HepG2 (cell line): Measurements from ENCODE around the gene LRP5. TPM values are rescaled to one million over a fixed set of nuclear protein-coding genes. Genes with fewer than 3 reads are reported as not detected.

Experiments used
- ATAC-seq: fragments of 200-7000 bp; cut with Tn5 transposase; 3 replicates; pipeline ENCODE4 v1.9.1; 2020; ENCODE audit warnings: mild to moderate bottlenecking, moderate library complexity
- BruUV-seq: library from RNA; stranded (reverse); fragments of 400-500 nt; replicated peaks from 2 replicates; lab custom pipeline; 2021; lab: Mats Ljungman, UMichigan
- CTCF ChIA-PET: fragments of 300-600 bp; formaldehyde crosslinking; extraction: SDS; loops from one replicate; lab custom pipeline; 2021; ENCODE audit warnings: low total read pairs, inconsistent platforms, low intra/inter-chr PET ratio; lab: Yijun Ruan, JAX
- POLR2A ChIA-PET: fragments of 350-600 bp; sonication (Branson Sonifier 250); formaldehyde crosslinking; loops from one replicate; lab custom pipeline; 2020; ENCODE audit warnings: antibody characterized with exemption, inconsistent platforms; lab: Yijun Ruan, JAX
- DNase-seq: peaks from one replicate; pipeline ENCODE4 v3.0.0-alpha.2; 2015; ENCODE audit warnings: low spot score
- FAIRE-seq: peaks from 3 replicates; lab custom pipeline; 2011; peaks lifted over from hg19 to GRCh38; lab: Jason Lieb, UNC
- H2AFZ ChIP-seq: one replicate; pipeline ENCODE4 v1.6.1; 2011; ENCODE audit warnings: low read length, inconsistent platforms
- H3K27ac ChIP-seq: fragments of 300-600 bp; 3 replicates; pipeline ENCODE4 v1.8.0; 2011; ENCODE audit warnings: mixed run types, mild to moderate bottlenecking, mixed read lengths, low read length, inconsistent platforms; ENCODE audit not compliant: insufficient read depth; ENCODE audit errors: extremely low read length
- H3K27me3 ChIP-seq, 2 experiments: fragments of 200-600 bp in 1 of 2; 2 replicates in 1 of 2; 3 replicates in 1 of 2; pipeline versions ENCODE4 v1.6.0 to v1.8.0; 2011; ENCODE audit warnings: low read length in 2 of 2, mild to moderate bottlenecking in 2 of 2, moderate library complexity in 2 of 2, inconsistent platforms in 1 of 2; ENCODE audit not compliant: insufficient read depth in 2 of 2, control insufficient read depth in 1 of 2
- H3K36me3 ChIP-seq, 2 experiments: fragments of 200-600 bp in 1 of 2; replicated peaks in 1 of 2; 2 replicates in 1 of 2; 3 replicates in 1 of 2; pipeline versions ENCODE4 v1.5.1 to v1.8.0; 2011; ENCODE audit warnings: low read length in 2 of 2, inconsistent platforms in 1 of 2; ENCODE audit not compliant: insufficient read depth in 2 of 2, control insufficient read depth in 1 of 2
- H3K4me1 ChIP-seq: 2 replicates; pipeline ENCODE4 v1.5.1; 2012; ENCODE audit warnings: low read length, inconsistent platforms; ENCODE audit not compliant: insufficient read depth
- H3K4me2 ChIP-seq: 2 replicates; pipeline ENCODE4 v1.6.0; 2011; ENCODE audit warnings: low read depth, low read length, inconsistent platforms
- H3K4me3 ChIP-seq, 3 experiments: fragments of 200-600 bp in 1 of 3; sonication (generic), shearing (Covaris generic) in 1 of 3; replicated peaks in 1 of 3; 2 replicates each; pipeline ENCODE4 v1.5.1; 2011 to 2016; ENCODE audit warnings: low read length in 3 of 3, inconsistent platforms in 2 of 3, low read depth in 2 of 3, mild to moderate bottlenecking in 2 of 3, control low read depth in 1 of 3, mixed read lengths in 1 of 3; ENCODE audit not compliant: insufficient read depth in 1 of 3
- H3K79me2 ChIP-seq: one replicate; pipeline ENCODE4 v1.6.1; 2011; ENCODE audit warnings: low read length, inconsistent platforms; ENCODE audit not compliant: insufficient read depth
- H3K9ac ChIP-seq: 2 replicates; pipeline ENCODE4 v1.6.0; 2011; ENCODE audit warnings: mild to moderate bottlenecking, low read depth, low read length, inconsistent platforms; ENCODE audit not compliant: insufficient read depth
- H3K9me3 ChIP-seq: 2 replicates; pipeline ENCODE4 v1.5.1; 2012; ENCODE audit warnings: mild to moderate bottlenecking, low read length
- H4K20me1 ChIP-seq: 2 replicates; pipeline ENCODE4 v1.6.0; 2011; ENCODE audit warnings: inconsistent platforms, mild to moderate bottlenecking, low read length, moderate library complexity; ENCODE audit not compliant: insufficient read depth
- AGO2 ChIP-seq: fragments of 200-400 bp; formaldehyde crosslinking; optimal IDR thresholded peaks from 2 replicates; pipeline ENCODE3; 2017; ENCODE audit warnings: mild to moderate bottlenecking, low read depth, low read length, moderate library complexity
- CREM ChIP-seq, 2 experiments: sonication (generic) in 1 of 2; formaldehyde crosslinking in 1 of 2; IDR thresholded peaks; 2 replicates each; pipeline versions ENCODE4 v1.4.0 to v1.6.1; 2016 to 2020; ENCODE audit warnings: antibody characterized with exemption in 1 of 2, mild to moderate bottlenecking in 1 of 2, missing genetic modification reagents in 1 of 2
- HNF1B ChIP-seq: sonication (generic); formaldehyde crosslinking; IDR thresholded peaks from 2 replicates; pipeline ENCODE4 v1.5.1; 2020; ENCODE audit warnings: mild to moderate bottlenecking, moderate library complexity, missing genetic modification reagents
- KDM2A ChIP-seq: sonication (generic); formaldehyde crosslinking; IDR thresholded peaks from 2 replicates; pipeline ENCODE4 v1.4.0; 2020; ENCODE audit warnings: low read depth, missing genetic modification reagents, borderline replicate concordance
- NONO ChIP-seq, 2 experiments: fragments of 450-650 bp in 1 of 2; sonication (generic) in 1 of 2; formaldehyde crosslinking in 1 of 2; IDR thresholded peaks in 1 of 2; conservative IDR thresholded peaks in 1 of 2; 2 replicates each; pipeline versions ENCODE4 v1.6.1 to v1.8.0; 2017 to 2022; ENCODE audit warnings: mild to moderate bottlenecking in 1 of 2, missing genetic modification reagents in 1 of 2, moderate library complexity in 1 of 2
- POLR2G ChIP-seq: fragments of 200-400 bp; formaldehyde crosslinking; IDR thresholded peaks from 2 replicates; pipeline ENCODE4 v1.6.1; 2018; ENCODE audit warnings: mild to moderate bottlenecking, low read depth, low read length, moderate library complexity
- RBM22 ChIP-seq: fragments of 200-400 bp; formaldehyde crosslinking; optimal IDR thresholded peaks from 2 replicates; pipeline ENCODE3; 2017; ENCODE audit warnings: mild to moderate bottlenecking, low read length, moderate library complexity
- ZBTB38 ChIP-seq: sonication (generic); formaldehyde crosslinking; IDR thresholded peaks from 2 replicates; pipeline ENCODE4 v1.5.1; 2020; ENCODE audit warnings: mild to moderate bottlenecking, missing genetic modification reagents
- ZC3H13 ChIP-seq: sonication (generic); formaldehyde crosslinking; IDR thresholded peaks from 2 replicates; pipeline ENCODE4 v1.8.1; 2023; ENCODE audit warnings: mild to moderate bottlenecking, missing genetic modification reagents, moderate library complexity
- ZMYM3 ChIP-seq: sonication (generic); formaldehyde crosslinking; IDR thresholded peaks from 2 replicates; pipeline ENCODE4 v1.5.1; 2020; ENCODE audit warnings: mild to moderate bottlenecking, missing genetic modification reagents
- ZNF234 ChIP-seq: sonication (generic); formaldehyde crosslinking; conservative IDR thresholded peaks from 2 replicates; pipeline ENCODE4 v1.5.1; 2020; ENCODE audit warnings: mild to moderate bottlenecking, missing genetic modification reagents
- ZNF768 ChIP-seq: sonication (generic); formaldehyde crosslinking; IDR thresholded peaks from 2 replicates; pipeline ENCODE4 v1.4.0; 2020; ENCODE audit warnings: missing genetic modification reagents
- WGBS: methylation state at CpG from one replicate; pipeline ENCODE4 v1.1.6; 2017; ENCODE audit warnings: low lambda C conversion rate; 5-methylcytosine and 5-hydroxymethylcytosine counted together
- in situ Hi-C: cut with HindIII; loops from 2 replicates; pipeline ENCODE4 v1.10.0; 2017; ENCODE audit warnings: low pct_unique_long_range_greater_than_20kb; ENCODE audit not compliant: extremely low pct_ligation_motif_present
- intact Hi-C: fragments of 100-400 bp; cut with micrococcal nuclease; formaldehyde crosslinking; loops from one replicate; pipeline ENCODE4 v1.10.0; 2022; ENCODE audit not compliant: unreplicated experiment
- polyA plus RNA-seq, 8 experiments: library from polyadenylated mRNA; depleted of rRNA in 3 of 8; stranded (reverse) in 7 of 8; unstranded in 1 of 8; fragments of >200 nt; fragmentation: Illumina TruSeq in 4 of 8; extraction: Trizol in 4 of 8; gene quantifications; 2 replicates each; pipeline versions ENCODE4 v1.2.1 to v1.2.3, GENCODE V29; 2011 to 2016; ENCODE audit warnings: low read depth in 4 of 8, missing spikeins in 1 of 8, mixed read lengths in 1 of 8; ENCODE audit not compliant: insufficient read depth in 1 of 8
- total RNA-seq, 5 experiments: library from RNA; depleted of rRNA; stranded (reverse); fragments of >200 nt; fragmentation: Illumina TruSeq; extraction: Trizol; gene quantifications; 2 replicates each; pipeline ENCODE4 v1.2.3, GENCODE V29; 2016; ENCODE audit warnings: low read depth in 1 of 5

The LRP5 gene
- total and polyA plus RNA-seq, 2 of the 13 experiments (the other 11 are each of a cell fraction or from before 2014, with no cell fraction given) = 40.4 to 64.0 TPM

- H3K27me3 ChIP-seq = no peaks in the 10 kb centered on the region
- no peak overlapping the region for H3K4me2 ChIP-seq
- in situ Hi-C loops = loop anchor here (5.0 kb wide), 1 partner anchor 191 kb away; no protein-coding TSS in a partner anchor
- H4K20me1 ChIP-seq = peaks cover 7% of the 10 kb centered on the region; the same call in 1 of the 2 replicates
- H2AFZ ChIP-seq = no peak overlapping the region
- H3K36me3 ChIP-seq = peaks cover 16 to 34% of the 10 kb centered on the region in 2 experiments; a peak in 4 of 5 replicates
- no peaks in the 10 kb centered on the region for H3K9me3 ChIP-seq
- CTCF ChIA-PET = no interaction called here
- H3K79me2 ChIP-seq = no peaks in the 10 kb centered on the region
- 96% methylated on average over 22 of the region's 25 CpGs for WGBS
- no peak overlapping the region for H3K9ac ChIP-seq
- BruUV-seq = no TSS peak
- ATAC-seq = no peak
- POLR2A ChIA-PET = no interaction called here
- DNase-seq = no peak
- H3K27ac ChIP-seq = no peak overlapping the region
- H3K4me3 ChIP-seq = no peak overlapping the region
- no peaks in the 10 kb centered on the region for H3K4me1 ChIP-seq
- intact Hi-C loops = no loop called here
- FAIRE-seq = no peak
- TF ChIP-seq ZNF768 (peak; percentile 92), ZNF234 (CRISPR knock-in tag) (no peak), ZBTB38 (CRISPR knock-in tag) (0 out of 2 replicates have a peak, but pooled peaks have one; percentile 26)
These were observed 136.2 kb downstream of the LRP5 start for GRCh38 chr11:68448604-68449011.

- ChIA-PET CTCF (no interaction called here), POLR2A (no interaction called here)
- H3K4me2 ChIP-seq = no peak overlapping the region
- intact Hi-C loops = no loop called here
- no TSS peak for BruUV-seq
- H3K9ac ChIP-seq = no peak overlapping the region
- FAIRE-seq (no peak), DNase-seq (no peak), ATAC-seq (no peak)
- 98% methylated on average over 8 of the region's 11 CpGs for WGBS
- no peak overlapping the region for H3K4me3 ChIP-seq
- TF ChIP-seq NONO (IDR thresholded peaks at IDR 0.05) (no peak), NONO (CRISPR knock-in tag; conservative IDR thresholded peaks at IDR 0.05) (peak; percentile 27; the same call in 1 of the 2 replicates), POLR2G (peak; percentile 40; the same call in 1 of the 2 replicates), ZMYM3 (no peak), HNF1B (CRISPR knock-in tag) (0 out of 2 replicates have a peak, but pooled peaks have one; percentile 35), KDM2A (peak; percentile 43; the same call in 1 of the 2 replicates), AGO2 (peak; percentile 75), ZC3H13 (CRISPR knock-in tag) (peak; percentile 68; the same call in 1 of the 2 replicates), CREM (IDR thresholded peaks at IDR 0.05) (no peak), CREM (CRISPR knock-in tag; IDR thresholded peaks at IDR 0.05) (no peak), RBM22 (peak; percentile 13)
- H3K9me3 ChIP-seq = no peaks in the 10 kb centered on the region
- H2AFZ ChIP-seq = no peak overlapping the region
- no peaks in the 10 kb centered on the region for H3K27me3 ChIP-seq
- H3K36me3 ChIP-seq = peaks cover 12 to 34% of the 10 kb centered on the region in 2 experiments; a peak in 4 of 5 replicates
- no peak overlapping the region for H3K27ac ChIP-seq
- in situ Hi-C loops = loop anchor here (5.0 kb wide), 1 partner anchor 193 kb away; no protein-coding TSS in a partner anchor
- H3K79me2 ChIP-seq = no peaks in the 10 kb centered on the region
- H3K4me1 ChIP-seq = peaks cover 4% of the 10 kb centered on the region
- peaks cover 7% of the 10 kb centered on the region; the same call in 1 of the 2 replicates for H4K20me1 ChIP-seq
These were observed 137.6 kb downstream of the LRP5 start for GRCh38 chr11:68449951-68450350.
